Astrocyte (in vitro differentiated cells and primary cell): ENCODE results near the gene OR2D3. TPM values are rescaled to one million over a fixed set of nuclear protein-coding genes. Genes with fewer than 3 reads are reported as not detected.
A peak's percentile ranks its signal among the peaks of the same experiment; 100 is the strongest.
"Not testable (repeated sequence)": the region's sequence is repeated elsewhere in the genome, so short reads cannot be mapped to it uniquely, and the experiment has no call there.

Experiments
- DNase-seq: peaks from one replicate; pipeline ENCODE4 v3.0.0-alpha.2; 2010; ENCODE audit warnings: low read depth
- FAIRE-seq: peaks from 2 replicates; lab custom pipeline; 2011; peaks lifted over from hg19 to GRCh38; lab: Jason Lieb, UNC
- H2AFZ ChIP-seq: 2 replicates; pipeline ENCODE4 v1.6.0; 2012; ENCODE audit warnings: low read depth, low read length, inconsistent platforms
- H3K27ac ChIP-seq: 2 replicates; pipeline ENCODE4 v1.5.1; 2011; ENCODE audit warnings: low read depth, low read length, inconsistent platforms
- H3K27me3 ChIP-seq: 2 replicates; pipeline ENCODE4 v1.6.0; 2011; ENCODE audit warnings: low read length, inconsistent platforms; ENCODE audit not compliant: insufficient read depth
- H3K36me3 ChIP-seq: 2 replicates; pipeline ENCODE4 v1.5.1; 2011; ENCODE audit warnings: low read length, inconsistent platforms; ENCODE audit not compliant: insufficient read depth
- H3K4me1 ChIP-seq: 2 replicates; pipeline ENCODE4 v1.5.1; 2011; ENCODE audit warnings: low read length, inconsistent platforms; ENCODE audit not compliant: insufficient read depth
- H3K4me2 ChIP-seq: 2 replicates; pipeline ENCODE4 v1.6.0; 2012; ENCODE audit warnings: low read length, inconsistent platforms
- H3K4me3 ChIP-seq: 2 replicates; pipeline ENCODE4 v1.5.1; 2011; ENCODE audit warnings: low read depth, mild to moderate bottlenecking, low read length, inconsistent platforms; ENCODE audit not compliant: insufficient read depth
- H3K79me2 ChIP-seq: 2 replicates; pipeline ENCODE4 v1.6.0; 2012; ENCODE audit warnings: mild to moderate bottlenecking, low read length, inconsistent platforms; ENCODE audit not compliant: insufficient read depth
- H3K9ac ChIP-seq: 2 replicates; pipeline ENCODE4 v1.6.0; 2012; ENCODE audit warnings: mild to moderate bottlenecking, low read length, inconsistent platforms
- H3K9me3 ChIP-seq: 2 replicates; pipeline ENCODE4 v1.5.1; 2012; ENCODE audit warnings: low read depth, mild to moderate bottlenecking, low read length, inconsistent platforms; ENCODE audit not compliant: insufficient read depth
- H4K20me1 ChIP-seq: 2 replicates; pipeline ENCODE4 v1.6.0; 2012; ENCODE audit warnings: low read length, inconsistent platforms; ENCODE audit not compliant: insufficient read depth
- H3K27ac Mint-ChIP-seq: one replicate; pipeline ENCODE4 v1.8.0; 2021; ENCODE audit warnings: mild to moderate bottlenecking, mixed read lengths; ENCODE audit not compliant: unreplicated experiment
- H3K27me3 Mint-ChIP-seq: one replicate; pipeline ENCODE4 v1.8.0; 2021; ENCODE audit warnings: low read depth, mixed read lengths; ENCODE audit not compliant: unreplicated experiment
- H3K36me3 Mint-ChIP-seq: one replicate; pipeline ENCODE4 v1.8.0; 2021; ENCODE audit warnings: low read depth, mixed read lengths; ENCODE audit not compliant: unreplicated experiment
- H3K4me1 Mint-ChIP-seq: one replicate; pipeline ENCODE4 v1.8.0; 2021; ENCODE audit warnings: low read depth, mixed read lengths; ENCODE audit not compliant: unreplicated experiment
- H3K4me3 Mint-ChIP-seq: one replicate; pipeline ENCODE4 v1.8.0; 2021; ENCODE audit warnings: mild to moderate bottlenecking, moderate library complexity, mixed read lengths; ENCODE audit not compliant: unreplicated experiment
- H3K9me3 Mint-ChIP-seq: one replicate; pipeline ENCODE4 v1.8.0; 2021; ENCODE audit warnings: mild to moderate bottlenecking, mixed read lengths; ENCODE audit not compliant: unreplicated experiment
- EZH2 ChIP-seq: IDR thresholded peaks from 2 replicates; pipeline ENCODE4 v1.6.1; 2012; ENCODE audit warnings: mild to moderate bottlenecking, low read length, inconsistent platforms; ENCODE audit not compliant: insufficient read depth
- total RNA-seq: library from RNA; stranded (reverse); gene quantifications from 2 replicates; pipeline ENCODE4 v1.2.1, GENCODE V29; 2021
- TF ChIP-seq, protein P1 (sequence below): IDR thresholded peaks from 2 replicates; pipeline ENCODE4 v1.5.1; 2011; ENCODE audit warnings: low read depth, mild to moderate bottlenecking, inconsistent platforms, low read length, moderate library complexity; ENCODE audit not compliant: insufficient read depth

The OR2D3 gene
- total RNA-seq, 1 donor from 2014 or later, result not detected

DNA sequence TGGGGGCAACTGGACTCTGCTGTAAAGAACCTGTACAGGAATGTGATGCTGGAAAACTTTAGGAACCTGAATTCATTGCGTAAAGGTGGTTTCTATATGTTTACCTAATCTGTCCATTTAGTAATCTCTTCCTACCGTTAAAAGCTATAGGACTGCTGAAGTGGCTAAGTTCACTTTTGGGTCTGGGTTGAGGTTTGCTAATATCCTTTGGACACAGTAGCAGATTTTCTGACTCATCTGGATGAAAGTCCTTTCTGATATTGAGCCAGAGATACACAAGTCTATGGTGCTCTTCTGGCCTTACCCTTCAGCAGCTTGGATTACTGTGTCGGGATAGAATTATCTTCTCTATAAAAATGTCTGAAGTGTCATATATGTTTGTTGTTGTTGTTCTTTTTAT is 22.3 kb downstream of the OR2D3 start:
- DNase-seq, result peak; percentile 18
- Histone ChIP-seq H3K9ac (no peak overlapping the region), H3K4me2 (no peak overlapping the region), H3K27ac (no peak overlapping the region), H3K4me1 (no peaks in the 10 kb centered on the region), H3K4me3 (no peak overlapping the region), H3K79me2 (no peaks in the 10 kb centered on the region), H3K27me3 (no peaks in the 10 kb centered on the region), H4K20me1 (no peaks in the 10 kb centered on the region), H3K36me3 (no peaks in the 10 kb centered on the region), H3K9me3 (no peaks in the 10 kb centered on the region), H2AFZ (no peak overlapping the region)
- TF ChIP-seq EZH2, result no peak
- TF ChIP-seq, protein P1, sequence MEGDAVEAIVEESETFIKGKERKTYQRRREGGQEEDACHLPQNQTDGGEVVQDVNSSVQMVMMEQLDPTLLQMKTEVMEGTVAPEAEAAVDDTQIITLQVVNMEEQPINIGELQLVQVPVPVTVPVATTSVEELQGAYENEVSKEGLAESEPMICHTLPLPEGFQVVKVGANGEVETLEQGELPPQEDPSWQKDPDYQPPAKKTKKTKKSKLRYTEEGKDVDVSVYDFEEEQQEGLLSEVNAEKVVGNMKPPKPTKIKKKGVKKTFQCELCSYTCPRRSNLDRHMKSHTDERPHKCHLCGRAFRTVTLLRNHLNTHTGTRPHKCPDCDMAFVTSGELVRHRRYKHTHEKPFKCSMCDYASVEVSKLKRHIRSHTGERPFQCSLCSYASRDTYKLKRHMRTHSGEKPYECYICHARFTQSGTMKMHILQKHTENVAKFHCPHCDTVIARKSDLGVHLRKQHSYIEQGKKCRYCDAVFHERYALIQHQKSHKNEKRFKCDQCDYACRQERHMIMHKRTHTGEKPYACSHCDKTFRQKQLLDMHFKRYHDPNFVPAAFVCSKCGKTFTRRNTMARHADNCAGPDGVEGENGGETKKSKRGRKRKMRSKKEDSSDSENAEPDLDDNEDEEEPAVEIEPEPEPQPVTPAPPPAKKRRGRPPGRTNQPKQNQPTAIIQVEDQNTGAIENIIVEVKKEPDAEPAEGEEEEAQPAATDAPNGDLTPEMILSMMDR, result no peak
- Mint-ChIP-seq H3K27ac (no peak overlapping the region), H3K9me3 (no peaks in the 10 kb centered on the region), H3K27me3 (no peaks in the 10 kb centered on the region), H3K36me3 (peaks cover 3% of the 10 kb centered on the region), H3K4me1 (no peaks in the 10 kb centered on the region), H3K4me3 (no peak overlapping the region)
- FAIRE-seq, result no peak

GRCh38 chr11:6954248-6954647 is 33.4 kb downstream of the OR2D3 start:
- not testable (repeated sequence) for FAIRE-seq, H3K4me1 Mint-ChIP-seq, DNase-seq, H3K9ac ChIP-seq, H3K4me3 ChIP-seq, H4K20me1 ChIP-seq, H3K36me3 ChIP-seq, H3K27ac Mint-ChIP-seq, H3K4me1 ChIP-seq, H3K4me3 Mint-ChIP-seq, H3K9me3 Mint-ChIP-seq, H3K27ac ChIP-seq, H2AFZ ChIP-seq, H3K4me2 ChIP-seq, H3K27me3 Mint-ChIP-seq, H3K79me2 ChIP-seq, H3K9me3 ChIP-seq, H3K36me3 Mint-ChIP-seq, H3K27me3 ChIP-seq

- no peaks in the 10 kb centered on the region for H3K4me1 Mint-ChIP-seq
- Histone ChIP-seq H3K9ac (no peak overlapping the region), H3K9me3 (no peaks in the 10 kb centered on the region), H3K4me1 (no peaks in the 10 kb centered on the region), H3K4me2 (no peak overlapping the region), H3K4me3 (no peak overlapping the region), H2AFZ (no peak overlapping the region), H3K27ac (no peak overlapping the region), H3K79me2 (no peaks in the 10 kb centered on the region), H4K20me1 (no peaks in the 10 kb centered on the region), H3K36me3 (no peaks in the 10 kb centered on the region), H3K27me3 (no peaks in the 10 kb centered on the region)
- no peak overlapping the region for H3K4me3 Mint-ChIP-seq
- H3K9me3 Mint-ChIP-seq, result no peaks in the 10 kb centered on the region
- no peak for DNase-seq
- H3K27ac Mint-ChIP-seq, result no peak overlapping the region
- TF ChIP-seq, protein P1, result no peak
- no peaks in the 10 kb centered on the region for H3K36me3 Mint-ChIP-seq
- FAIRE-seq, result no peak
- H3K27me3 Mint-ChIP-seq, result no peaks in the 10 kb centered on the region
Measured at GRCh38 chr11:6962141-6962540, 41.3 kb downstream of the OR2D3 start.
